ENCODE results near the gene AMY1B. TPM values are rescaled to one million over a fixed set of nuclear protein-coding genes. Genes with fewer than 3 reads are reported as not detected.
"Not testable (repeated sequence)": the region's sequence is repeated elsewhere in the genome, so short reads cannot be mapped to it uniquely, and the experiment has no call there.

The AMY1B gene
- 1 to 10 TPM in 2 of 4 donors, not detected in 2; 1.1 to 4.6 TPM for total RNA-seq

- H3K4me3 ChIP-seq; intact Hi-C loops (cut with DNase I; ENCODE audit: low total_unique reads); H3K27me3 ChIP-seq; H3K9me3 ChIP-seq; H3K36me3 ChIP-seq; H3K4me1 ChIP-seq; H3K27ac ChIP-seq; DNase-seq: not testable (repeated sequence)
These were observed at the start of gene AMY1B for GRCh38 chr1:103696110-103696509. AMY1B (minus strand) TSS chr1:103696210; CDS start chr1:103695639, 571 bp downstream.

DNA sequence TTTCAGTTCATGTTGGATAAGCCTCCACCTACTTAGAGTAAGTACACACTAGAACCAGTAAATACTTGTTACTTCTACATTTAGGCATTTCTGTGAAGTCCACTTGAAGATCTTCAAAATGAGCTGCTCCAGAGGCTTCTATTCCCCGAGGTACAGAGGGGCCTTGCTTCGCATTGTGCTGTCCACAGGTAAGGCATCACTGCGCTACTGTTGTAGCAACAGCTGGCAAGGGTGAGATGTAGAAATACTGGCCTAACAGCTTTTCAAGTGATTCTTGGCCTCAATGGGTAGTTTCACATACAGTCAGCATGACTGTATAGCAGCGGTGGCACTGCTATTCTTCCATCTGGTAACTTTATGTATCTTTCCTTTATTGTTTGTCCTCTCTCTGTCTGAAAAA lies 49.0 kb upstream of the AMY1B start:
- H3K27me3 ChIP-seq; intact Hi-C loops (cut with DNase I; ENCODE audit: low total_unique reads); DNase-seq; H3K27ac ChIP-seq; H3K36me3 ChIP-seq; H3K9me3 ChIP-seq; H3K4me1 ChIP-seq; H3K4me3 ChIP-seq: not testable (repeated sequence)

GRCh38 chr1:103744449-103744848 lies 48.4 kb upstream of the AMY1B start:
- DNase-seq; H3K27me3 ChIP-seq; H3K27ac ChIP-seq; H3K4me1 ChIP-seq; H3K9me3 ChIP-seq; H3K4me3 ChIP-seq; intact Hi-C loops (cut with DNase I; ENCODE audit: low total_unique reads); H3K36me3 ChIP-seq: not testable (repeated sequence)

DNA sequence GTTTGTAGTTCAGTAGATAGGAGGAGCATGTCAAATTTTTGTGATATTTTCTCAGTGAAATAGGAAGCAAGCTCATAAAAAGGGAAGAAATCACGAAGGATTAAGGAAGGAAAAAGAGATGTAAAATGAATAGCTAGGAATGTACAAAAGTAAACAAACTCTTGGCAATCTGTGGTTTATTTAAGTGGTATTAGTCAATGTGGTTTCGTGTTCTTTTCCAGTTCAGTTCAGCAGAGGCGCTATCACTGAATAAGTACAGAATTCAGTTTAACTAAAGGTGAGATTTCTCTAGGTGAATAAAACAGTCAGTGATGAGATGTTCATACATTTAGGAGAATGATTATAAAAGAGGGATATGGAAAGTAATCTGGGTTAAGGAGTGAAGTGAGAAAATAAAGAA lies 42.0 kb upstream of the AMY1B start:
- H3K4me1 ChIP-seq; H3K36me3 ChIP-seq; H3K27me3 ChIP-seq; H3K9me3 ChIP-seq; H3K4me3 ChIP-seq; H3K27ac ChIP-seq; intact Hi-C loops (cut with DNase I; ENCODE audit: low total_unique reads); DNase-seq: not testable (repeated sequence)

DNA sequence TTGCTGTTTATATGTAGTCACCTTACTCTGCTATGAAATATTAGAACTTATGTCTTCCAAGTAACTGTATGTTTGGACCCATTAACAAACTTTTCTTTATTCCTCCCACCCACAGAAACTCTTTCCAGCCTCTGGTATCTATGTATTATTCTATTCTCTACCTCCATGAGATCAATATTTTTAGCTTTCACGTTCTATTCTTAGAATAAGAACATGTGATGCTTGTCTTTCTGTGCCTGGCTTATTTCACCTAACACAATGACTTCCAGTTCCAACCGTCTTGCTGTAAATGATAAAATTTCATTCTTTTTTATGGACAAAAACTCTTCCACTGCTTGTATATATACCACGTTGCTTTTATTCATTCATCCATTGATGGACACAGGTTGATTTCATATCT lies 39.3 kb upstream of the AMY1B start:
- H3K36me3 ChIP-seq; DNase-seq; H3K4me1 ChIP-seq; H3K27me3 ChIP-seq; H3K4me3 ChIP-seq; H3K27ac ChIP-seq; H3K9me3 ChIP-seq; intact Hi-C loops (cut with DNase I; ENCODE audit: low total_unique reads): not testable (repeated sequence)

GRCh38 chr1:103721473-103721872 lies 25.5 kb upstream of the AMY1B start:
- H3K27me3 ChIP-seq; intact Hi-C loops (cut with DNase I; ENCODE audit: low total_unique reads): not testable (repeated sequence)

DNA sequence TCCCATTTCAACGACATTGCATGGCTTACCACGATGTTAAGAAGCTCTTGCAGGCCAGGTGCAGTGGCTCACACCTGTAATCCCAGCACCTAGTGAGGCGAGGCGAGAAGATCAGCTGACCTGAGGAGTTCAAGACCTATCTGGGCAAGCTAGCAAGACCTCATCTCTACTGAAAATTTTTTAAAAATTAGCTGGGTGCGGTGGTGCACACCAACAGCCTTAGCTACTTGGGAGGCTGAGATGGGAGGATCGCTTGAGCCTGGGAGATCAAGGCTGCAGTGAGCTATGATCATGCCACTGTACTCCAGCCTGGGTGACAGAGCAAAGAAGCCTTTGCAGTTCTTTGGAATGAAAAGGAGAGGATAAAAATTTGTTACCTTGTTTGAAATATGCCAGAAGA lies 21.4 kb upstream of the AMY1B start:
- H3K27ac ChIP-seq; H3K4me3 ChIP-seq; intact Hi-C loops (cut with DNase I; ENCODE audit: low total_unique reads); H3K9me3 ChIP-seq; H3K36me3 ChIP-seq; H3K4me1 ChIP-seq; DNase-seq; H3K27me3 ChIP-seq: not testable (repeated sequence)

More at GRCh38 chr1:103721473-103721872, 25.5 kb upstream of the AMY1B start:
- H3K4me1 ChIP-seq, DNase-seq, H3K4me3 ChIP-seq, H3K27ac ChIP-seq, H3K36me3 ChIP-seq, H3K9me3 ChIP-seq: not testable (repeated sequence)

GRCh38 chr1:103710381-103710780 lies 14.4 kb upstream of the AMY1B start:
- H3K27me3 ChIP-seq; DNase-seq; H3K4me1 ChIP-seq; H3K36me3 ChIP-seq; H3K4me3 ChIP-seq; intact Hi-C loops (cut with DNase I; ENCODE audit: low total_unique reads); H3K27ac ChIP-seq; H3K9me3 ChIP-seq: not testable (repeated sequence)

DNA sequence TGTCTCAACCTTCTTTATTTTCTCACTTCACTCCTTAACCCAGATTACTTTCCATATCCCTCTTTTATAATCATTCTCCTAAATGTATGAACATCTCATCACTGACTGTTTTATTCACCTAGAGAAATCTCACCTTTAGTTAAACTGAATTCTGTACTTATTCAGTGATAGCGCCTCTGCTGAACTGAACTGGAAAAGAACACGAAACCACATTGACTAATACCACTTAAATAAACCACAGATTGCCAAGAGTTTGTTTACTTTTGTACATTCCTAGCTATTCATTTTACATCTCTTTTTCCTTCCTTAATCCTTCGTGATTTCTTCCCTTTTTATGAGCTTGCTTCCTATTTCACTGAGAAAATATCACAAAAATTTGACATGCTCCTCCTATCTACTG lies 11.7 kb upstream of the AMY1B start:
- H3K36me3 ChIP-seq; H3K27me3 ChIP-seq; H3K4me3 ChIP-seq; H3K27ac ChIP-seq; H3K4me1 ChIP-seq; intact Hi-C loops (cut with DNase I; ENCODE audit: low total_unique reads); DNase-seq; H3K9me3 ChIP-seq: not testable (repeated sequence)

GRCh38 chr1:103701256-103701655 lies 5.2 kb upstream of the AMY1B start:
- H3K4me3 ChIP-seq; H3K27ac ChIP-seq; H3K27me3 ChIP-seq; H3K4me1 ChIP-seq; DNase-seq; H3K9me3 ChIP-seq; intact Hi-C loops (cut with DNase I; ENCODE audit: low total_unique reads); H3K36me3 ChIP-seq: not testable (repeated sequence)

- H3K36me3 ChIP-seq; DNase-seq; H3K27ac ChIP-seq; H3K9me3 ChIP-seq; intact Hi-C loops (cut with DNase I; ENCODE audit: low total_unique reads); H3K27me3 ChIP-seq; H3K4me1 ChIP-seq; H3K4me3 ChIP-seq: not testable (repeated sequence)
These were observed 4.7 kb upstream of the AMY1B start for GRCh38 chr1:103700669-103701068.

DNA sequence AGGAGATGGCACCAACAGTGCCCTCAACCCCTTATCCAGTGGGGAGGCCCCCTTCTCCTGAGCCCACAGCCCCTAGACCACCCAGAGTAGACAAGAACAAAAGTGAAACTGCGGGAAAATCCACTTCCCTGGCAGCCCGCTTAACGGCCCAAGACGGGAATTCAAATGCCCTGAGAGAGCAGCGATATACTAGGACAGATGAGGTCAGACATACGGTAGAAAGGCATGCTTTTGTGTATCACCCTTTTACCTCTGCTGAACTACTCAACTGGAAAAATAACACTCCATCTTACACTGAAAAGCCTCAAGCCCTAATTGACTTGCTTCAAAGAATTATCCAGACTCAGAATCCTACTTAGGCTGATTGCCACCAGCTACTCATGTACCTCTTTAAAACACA lies 1.4 kb upstream of the AMY1B start:
- H3K4me1 ChIP-seq; H3K27ac ChIP-seq; H3K9me3 ChIP-seq; H3K4me3 ChIP-seq; DNase-seq; H3K36me3 ChIP-seq; H3K27me3 ChIP-seq; intact Hi-C loops (cut with DNase I; ENCODE audit: low total_unique reads): not testable (repeated sequence)

DNA sequence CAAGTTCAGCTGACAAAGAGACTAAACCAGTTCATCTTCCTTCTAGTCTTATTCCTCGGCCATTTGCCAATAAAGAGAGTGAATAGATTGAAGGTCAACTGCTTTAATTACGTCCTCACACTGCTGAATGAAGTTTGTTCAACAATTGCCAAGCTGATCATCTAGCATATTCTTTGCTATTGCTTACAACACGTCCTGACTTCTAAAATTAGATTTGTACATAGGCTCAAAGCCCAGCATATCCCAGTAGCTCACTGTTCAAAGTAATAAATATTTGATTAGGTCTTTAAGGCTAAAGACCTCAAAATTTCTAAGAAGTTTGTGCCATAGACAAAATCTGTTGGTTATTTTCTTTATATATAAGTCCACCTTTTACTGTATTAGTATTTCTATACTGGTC lies 19.7 kb downstream of the AMY1B start:
- DNase-seq; H3K27me3 ChIP-seq; H3K4me1 ChIP-seq; H3K27ac ChIP-seq; H3K36me3 ChIP-seq; H3K4me3 ChIP-seq; H3K9me3 ChIP-seq; intact Hi-C loops (cut with DNase I; ENCODE audit: low total_unique reads): not testable (repeated sequence)

- H3K27ac ChIP-seq; H3K27me3 ChIP-seq; H3K4me3 ChIP-seq; H3K36me3 ChIP-seq; H3K4me1 ChIP-seq; DNase-seq; intact Hi-C loops (cut with DNase I; ENCODE audit: low total_unique reads); H3K9me3 ChIP-seq: not testable (repeated sequence)
These were observed 40.5 kb downstream of the AMY1B start, which contains the start of gene AMY1A for GRCh38 chr1:103655460-103655859. AMY1A (plus strand) TSS chr1:103655760; CDS start chr1:103656331, 571 bp downstream.
